Astrocyte (in vitro differentiated cells and primary cell): ENCODE measurements around the gene GTF2F2. TPM values are rescaled to one million over a fixed set of nuclear protein-coding genes. Genes with fewer than 3 reads are reported as not detected.

Experiments used
- DNase-seq: peaks from one replicate; pipeline ENCODE4 v3.0.0-alpha.2; 2010; ENCODE audit warnings: low read depth
- FAIRE-seq: peaks from 2 replicates; lab custom pipeline; 2011; peaks lifted over from hg19 to GRCh38; lab: Jason Lieb, UNC
- H2AFZ ChIP-seq: 2 replicates; pipeline ENCODE4 v1.6.0; 2012; ENCODE audit warnings: low read depth, low read length, inconsistent platforms
- H3K27ac ChIP-seq: 2 replicates; pipeline ENCODE4 v1.5.1; 2011; ENCODE audit warnings: low read depth, low read length, inconsistent platforms
- H3K27me3 ChIP-seq: 2 replicates; pipeline ENCODE4 v1.6.0; 2011; ENCODE audit warnings: low read length, inconsistent platforms; ENCODE audit not compliant: insufficient read depth
- H3K36me3 ChIP-seq: 2 replicates; pipeline ENCODE4 v1.5.1; 2011; ENCODE audit warnings: low read length, inconsistent platforms; ENCODE audit not compliant: insufficient read depth
- H3K4me1 ChIP-seq: 2 replicates; pipeline ENCODE4 v1.5.1; 2011; ENCODE audit warnings: low read length, inconsistent platforms; ENCODE audit not compliant: insufficient read depth
- H3K4me2 ChIP-seq: 2 replicates; pipeline ENCODE4 v1.6.0; 2012; ENCODE audit warnings: low read length, inconsistent platforms
- H3K4me3 ChIP-seq: 2 replicates; pipeline ENCODE4 v1.5.1; 2011; ENCODE audit warnings: low read depth, mild to moderate bottlenecking, low read length, inconsistent platforms; ENCODE audit not compliant: insufficient read depth
- H3K79me2 ChIP-seq: 2 replicates; pipeline ENCODE4 v1.6.0; 2012; ENCODE audit warnings: mild to moderate bottlenecking, low read length, inconsistent platforms; ENCODE audit not compliant: insufficient read depth
- H3K9ac ChIP-seq: 2 replicates; pipeline ENCODE4 v1.6.0; 2012; ENCODE audit warnings: mild to moderate bottlenecking, low read length, inconsistent platforms
- H3K9me3 ChIP-seq: 2 replicates; pipeline ENCODE4 v1.5.1; 2012; ENCODE audit warnings: low read depth, mild to moderate bottlenecking, low read length, inconsistent platforms; ENCODE audit not compliant: insufficient read depth
- H4K20me1 ChIP-seq: 2 replicates; pipeline ENCODE4 v1.6.0; 2012; ENCODE audit warnings: low read length, inconsistent platforms; ENCODE audit not compliant: insufficient read depth
- H3K27ac Mint-ChIP-seq: one replicate; pipeline ENCODE4 v1.8.0; 2021; ENCODE audit warnings: mild to moderate bottlenecking, mixed read lengths; ENCODE audit not compliant: unreplicated experiment
- H3K27me3 Mint-ChIP-seq: one replicate; pipeline ENCODE4 v1.8.0; 2021; ENCODE audit warnings: low read depth, mixed read lengths; ENCODE audit not compliant: unreplicated experiment
- H3K36me3 Mint-ChIP-seq: one replicate; pipeline ENCODE4 v1.8.0; 2021; ENCODE audit warnings: low read depth, mixed read lengths; ENCODE audit not compliant: unreplicated experiment
- H3K4me1 Mint-ChIP-seq: one replicate; pipeline ENCODE4 v1.8.0; 2021; ENCODE audit warnings: low read depth, mixed read lengths; ENCODE audit not compliant: unreplicated experiment
- H3K4me3 Mint-ChIP-seq: one replicate; pipeline ENCODE4 v1.8.0; 2021; ENCODE audit warnings: mild to moderate bottlenecking, moderate library complexity, mixed read lengths; ENCODE audit not compliant: unreplicated experiment
- H3K9me3 Mint-ChIP-seq: one replicate; pipeline ENCODE4 v1.8.0; 2021; ENCODE audit warnings: mild to moderate bottlenecking, mixed read lengths; ENCODE audit not compliant: unreplicated experiment
- CTCF ChIP-seq: IDR thresholded peaks from 2 replicates; pipeline ENCODE4 v1.5.1; 2011; ENCODE audit warnings: low read depth, mild to moderate bottlenecking, inconsistent platforms, low read length, moderate library complexity; ENCODE audit not compliant: insufficient read depth
- EZH2 ChIP-seq: IDR thresholded peaks from 2 replicates; pipeline ENCODE4 v1.6.1; 2012; ENCODE audit warnings: mild to moderate bottlenecking, low read length, inconsistent platforms; ENCODE audit not compliant: insufficient read depth
- total RNA-seq: library from RNA; stranded (reverse); gene quantifications from 2 replicates; pipeline ENCODE4 v1.2.1, GENCODE V29; 2021

Gene GTF2F2
- total RNA-seq, 1 donor from 2014 or later: 27.8 TPM

- H3K27me3 ChIP-seq: no peaks in the 10 kb centered on the region
- H3K9me3 ChIP-seq: no peaks in the 10 kb centered on the region
- H3K4me2 ChIP-seq: no peak overlapping the region
- H2AFZ ChIP-seq: no peak overlapping the region
- Mint-ChIP-seq H3K4me1 (no peaks in the 10 kb centered on the region), H3K36me3 (no peaks in the 10 kb centered on the region), H3K4me3 (no peak overlapping the region), H3K27me3 (no peaks in the 10 kb centered on the region), H3K27ac (no peak overlapping the region), H3K9me3 (no peaks in the 10 kb centered on the region)
- TF ChIP-seq EZH2 (no peak), CTCF (no peak)
- no peak overlapping the region for H3K4me3 ChIP-seq
- H3K4me1 ChIP-seq: no peaks in the 10 kb centered on the region
- FAIRE-seq (no peak), DNase-seq (no peak)
- no peaks in the 10 kb centered on the region for H4K20me1 ChIP-seq
- no peaks in the 10 kb centered on the region for H3K36me3 ChIP-seq
- no peak overlapping the region for H3K9ac ChIP-seq
- no peaks in the 10 kb centered on the region for H3K79me2 ChIP-seq
- H3K27ac ChIP-seq: no peak overlapping the region
Measured at GRCh38 chr13:45074721-45075120, 45.6 kb upstream of the GTF2F2 start.

- FAIRE-seq: no peak
- Histone ChIP-seq H3K27me3 (peaks cover 4% of the 10 kb centered on the region), H3K27ac (no peak overlapping the region), H3K4me3 (no peak overlapping the region), H3K9ac (no peak overlapping the region), H4K20me1 (no peaks in the 10 kb centered on the region), H3K36me3 (no peaks in the 10 kb centered on the region), H2AFZ (no peak overlapping the region), H3K9me3 (no peaks in the 10 kb centered on the region), H3K4me1 (no peaks in the 10 kb centered on the region), H3K4me2 (no peak overlapping the region), H3K79me2 (no peaks in the 10 kb centered on the region)
- Mint-ChIP-seq H3K4me1 (no peaks in the 10 kb centered on the region), H3K27me3 (peaks cover 7% of the 10 kb centered on the region), H3K27ac (no peak overlapping the region), H3K9me3 (no peaks in the 10 kb centered on the region), H3K4me3 (no peak overlapping the region), H3K36me3 (no peaks in the 10 kb centered on the region)
- TF ChIP-seq CTCF: no peak
- TF ChIP-seq EZH2: no peak
- no peak for DNase-seq
Measured at GRCh38 chr13:45078003-45078402, 42.3 kb upstream of the GTF2F2 start.

- FAIRE-seq (no peak), DNase-seq (peak; percentile 70)
- Histone ChIP-seq H3K36me3 (no peaks in the 10 kb centered on the region), H3K4me3 (no peak overlapping the region), H3K79me2 (no peaks in the 10 kb centered on the region), H3K9me3 (no peaks in the 10 kb centered on the region), H3K27me3 (peaks cover 4% of the 10 kb centered on the region), H3K4me2 (no peak overlapping the region), H2AFZ (no peak overlapping the region), H3K4me1 (no peaks in the 10 kb centered on the region), H3K9ac (no peak overlapping the region), H3K27ac (no peak overlapping the region), H4K20me1 (no peaks in the 10 kb centered on the region)
- no peaks in the 10 kb centered on the region for H3K9me3 Mint-ChIP-seq
- no peak overlapping the region for H3K4me3 Mint-ChIP-seq
- no peaks in the 10 kb centered on the region for H3K36me3 Mint-ChIP-seq
- no peaks in the 10 kb centered on the region for H3K4me1 Mint-ChIP-seq
- no peak for TF ChIP-seq CTCF
- no peak for TF ChIP-seq EZH2
- no peak overlapping the region for H3K27ac Mint-ChIP-seq
- peaks cover 11% of the 10 kb centered on the region for H3K27me3 Mint-ChIP-seq
Measured at GRCh38 chr13:45082964-45083363, 37.3 kb upstream of the GTF2F2 start.
